Omental fat pad (tissue), 4 donors: Measurements from ENCODE around the gene BRSK1. TPM values are rescaled to one million over a fixed set of nuclear protein-coding genes. Genes with fewer than 3 reads are reported as not detected.

ENCODE experiments used
- ATAC-seq: fragments of 150-250 bp; one replicate; pipeline ENCODE4 v1.9.1; 2016; ENCODE audit warnings: mild to moderate bottlenecking, moderate library complexity; ENCODE audit not compliant: low FRiP score
- DNase-seq: peaks from one replicate; pipeline ENCODE4 v3.0.0-alpha.2; 2019; ENCODE audit warnings: low spot score
- CTCF ChIP-seq, 3 donors: fragments of 450-650 bp; IDR thresholded peaks; one replicate each; pipeline ENCODE4 v1.5.1; 2016 to 2017; ENCODE audit warnings: antibody characterized with exemption in 3 of 3, mild to moderate bottlenecking in 3 of 3, moderate library complexity in 2 of 3
- total RNA-seq, 4 donors: library from RNA; depleted of rRNA; stranded (reverse); fragments of >200 nt; gene quantifications; one replicate each; pipeline ENCODE4 v1.1.0, GENCODE V29; 2016

Gene BRSK1
- total RNA-seq, 4 donors from 2014 or later = 0.19 to 2.1 TPM; not detected in 2

- no peak for TF ChIP-seq CTCF (IDR thresholded peaks at IDR 0.05)
- ATAC-seq = no peak
- no peak for DNase-seq
Measured at GRCh38 chr19:55266840-55267239, 17.0 kb upstream of the BRSK1 start.

- DNase-seq = no peak
Measured at GRCh38 chr19:55269299-55269698, 14.5 kb upstream of the BRSK1 start.

GRCh38 chr19:55270172-55270942 lies 13.4 kb upstream of the BRSK1 start:
- ATAC-seq = no peak
- TF ChIP-seq CTCF (IDR thresholded peaks at IDR 0.05) = no peak

More at GRCh38 chr19:55269299-55269698, 14.5 kb upstream of the BRSK1 start:
- no peak for ATAC-seq
- no peak for TF ChIP-seq CTCF (IDR thresholded peaks at IDR 0.05)

GRCh38 chr19:55272142-55272541 lies 11.7 kb upstream of the BRSK1 start:
- no peak for ATAC-seq
- no peak for DNase-seq
- TF ChIP-seq CTCF (IDR thresholded peaks at IDR 0.05) = no peak

More at GRCh38 chr19:55270172-55270942, 13.4 kb upstream of the BRSK1 start:
- DNase-seq = no peak

GRCh38 chr19:55273978-55274707 lies 9.7 kb upstream of the BRSK1 start:
- no peak for TF ChIP-seq CTCF (IDR thresholded peaks at IDR 0.05)
- DNase-seq (no peak), ATAC-seq (no peak)

- DNase-seq = no peak
- no peak for TF ChIP-seq CTCF (IDR thresholded peaks at IDR 0.05)
- no peak for ATAC-seq
Measured at GRCh38 chr19:55275851-55276719, 7.7 kb upstream of the BRSK1 start.
